Lower lobe of right lung (tissue), 2 donors: Measurements from ENCODE around the gene PNLIP. TPM values are rescaled to one million over a fixed set of nuclear protein-coding genes. Genes with fewer than 3 reads are reported as not detected.

ENCODE experiments used
- ATAC-seq, 2 donors: fragments of 200-7000 bp; cut with Tn5 transposase; one replicate each; pipeline ENCODE4 v1.9.1; 2020 to 2022; ENCODE audit warnings: mild to moderate bottlenecking in 2 of 2, moderate library complexity in 2 of 2
- DNase-seq: peaks from one replicate; pipeline ENCODE4 v3.0.0-alpha.2; 2020
- H3K27ac ChIP-seq: fragments of 200-600 bp; one replicate; pipeline ENCODE4 v1.8.0; 2022
- H3K27me3 ChIP-seq: fragments of 200-600 bp; one replicate; pipeline ENCODE4 v1.8.0; 2022; ENCODE audit warnings: low read depth
- H3K36me3 ChIP-seq: fragments of 200-600 bp; one replicate; pipeline ENCODE4 v1.8.0; 2022; ENCODE audit warnings: mild to moderate bottlenecking
- H3K4me1 ChIP-seq: fragments of 200-600 bp; one replicate; pipeline ENCODE4 v1.8.0; 2022
- H3K4me3 ChIP-seq: fragments of 200-600 bp; one replicate; pipeline ENCODE4 v1.8.0; 2022; ENCODE audit warnings: mild to moderate bottlenecking
- H3K9me3 ChIP-seq: fragments of 200-600 bp; one replicate; pipeline ENCODE4 v1.8.0; 2022
- CTCF ChIP-seq: fragments of 200-600 bp; IDR thresholded peaks from one replicate; pipeline ENCODE4 v1.8.0; 2022; ENCODE audit warnings: antibody characterized with exemption, mild to moderate bottlenecking
- intact Hi-C: fragments of 100-400 bp; cut with DNase I; formaldehyde crosslinking; loops from one replicate; pipeline ENCODE4 v1.11.0; 2022
- total RNA-seq: library from RNA; stranded (reverse); fragmentation: NEBNext Ultra II Directional; extraction: Animal tissue kit (Norgen Biotek cat#: 25700); gene quantifications from one replicate; pipeline ENCODE4 v1.2.1, GENCODE V29; 2021
- donor health status: DM: no; HTN: yes; CAD: no; lungs with severe emphysema.

PNLIP gene
- total RNA-seq, 1 donor from 2014 or later, result not detected

GRCh38 chr10:116598329-116598728 is 52.6 kb downstream of the PNLIP start:
- H3K9me3 ChIP-seq, result no peaks in the 10 kb centered on the region
- H3K4me1 ChIP-seq, result no peaks in the 10 kb centered on the region
- no peak for DNase-seq
- no peak overlapping the region for H3K4me3 ChIP-seq
- no peak for TF ChIP-seq CTCF
- ATAC-seq, result peak in 1 of 2 donors; percentile 9
- no peaks in the 10 kb centered on the region for H3K27me3 ChIP-seq
- intact Hi-C loops, result no loop called here
- no peak overlapping the region for H3K27ac ChIP-seq
- H3K36me3 ChIP-seq, result no peaks in the 10 kb centered on the region

GRCh38 chr10:116599991-116600390 is 54.3 kb downstream of the PNLIP start:
- DNase-seq (no peak), ATAC-seq (no peak)
- H3K27me3 ChIP-seq, result no peaks in the 10 kb centered on the region
- no peaks in the 10 kb centered on the region for H3K36me3 ChIP-seq
- H3K9me3 ChIP-seq, result no peaks in the 10 kb centered on the region
- TF ChIP-seq CTCF, result no peak
- no peak overlapping the region for H3K4me3 ChIP-seq
- H3K4me1 ChIP-seq, result no peaks in the 10 kb centered on the region
- no peak overlapping the region for H3K27ac ChIP-seq
- intact Hi-C loops, result no loop called here

- no peaks in the 10 kb centered on the region for H3K4me1 ChIP-seq
- no peaks in the 10 kb centered on the region for H3K9me3 ChIP-seq
- no peak overlapping the region for H3K4me3 ChIP-seq
- no peaks in the 10 kb centered on the region for H3K36me3 ChIP-seq
- H3K27me3 ChIP-seq, result no peaks in the 10 kb centered on the region
- no peak overlapping the region for H3K27ac ChIP-seq
- intact Hi-C loops, result no loop called here
- ATAC-seq (no peak), DNase-seq (no peak)
- TF ChIP-seq CTCF, result no peak
These were observed 57.1 kb downstream of the PNLIP start for GRCh38 chr10:116602648-116603400.

GRCh38 chr10:116606061-116606483 is 60.3 kb downstream of the PNLIP start:
- DNase-seq, result no peak
- no peak for TF ChIP-seq CTCF
- no peaks in the 10 kb centered on the region for H3K36me3 ChIP-seq
- peaks cover 19% of the 10 kb centered on the region for H3K27me3 ChIP-seq
- no peak for ATAC-seq
- intact Hi-C loops, result no loop called here
- H3K4me3 ChIP-seq, result no peak overlapping the region
- H3K9me3 ChIP-seq, result no peaks in the 10 kb centered on the region
- H3K27ac ChIP-seq, result no peak overlapping the region
- no peaks in the 10 kb centered on the region for H3K4me1 ChIP-seq

- ATAC-seq (no peak), DNase-seq (no peak)
- no peak overlapping the region for H3K27ac ChIP-seq
- TF ChIP-seq CTCF, result no peak
- intact Hi-C loops, result no loop called here
- no peak overlapping the region for H3K4me3 ChIP-seq
- H3K9me3 ChIP-seq, result no peaks in the 10 kb centered on the region
- H3K4me1 ChIP-seq, result no peaks in the 10 kb centered on the region
- H3K27me3 ChIP-seq, result peaks cover 19% of the 10 kb centered on the region
- H3K36me3 ChIP-seq, result no peaks in the 10 kb centered on the region
These were observed 61.6 kb downstream of the PNLIP start for GRCh38 chr10:116607336-116607735.
